Cardiac fibroblast (primary cell): ENCODE data around the gene CCDC33.

Experiments used
- DNase-seq, 2 donors: peaks; one replicate each; pipeline versions ENCODE4 v3.0.0 to v3.0.0-alpha.2; 2010; ENCODE audit warnings: low read depth in 2 of 2
- H3K4me3 ChIP-seq, 2 donors: replicated peaks in 1 of 2; 1 replicate in 1 of 2; 2 replicates in 1 of 2; pipeline ENCODE4 v1.5.1; 2011; ENCODE audit warnings: low read depth in 2 of 2, low read length in 2 of 2, mild to moderate bottlenecking in 2 of 2, moderate library complexity in 1 of 2
- TF ChIP-seq, protein P1 (sequence below): IDR thresholded peaks from one replicate; pipeline ENCODE4 v1.5.1; 2011; ENCODE audit warnings: low read depth, mild to moderate bottlenecking, low read length, inconsistent platforms

CCDC33 gene

DNA sequence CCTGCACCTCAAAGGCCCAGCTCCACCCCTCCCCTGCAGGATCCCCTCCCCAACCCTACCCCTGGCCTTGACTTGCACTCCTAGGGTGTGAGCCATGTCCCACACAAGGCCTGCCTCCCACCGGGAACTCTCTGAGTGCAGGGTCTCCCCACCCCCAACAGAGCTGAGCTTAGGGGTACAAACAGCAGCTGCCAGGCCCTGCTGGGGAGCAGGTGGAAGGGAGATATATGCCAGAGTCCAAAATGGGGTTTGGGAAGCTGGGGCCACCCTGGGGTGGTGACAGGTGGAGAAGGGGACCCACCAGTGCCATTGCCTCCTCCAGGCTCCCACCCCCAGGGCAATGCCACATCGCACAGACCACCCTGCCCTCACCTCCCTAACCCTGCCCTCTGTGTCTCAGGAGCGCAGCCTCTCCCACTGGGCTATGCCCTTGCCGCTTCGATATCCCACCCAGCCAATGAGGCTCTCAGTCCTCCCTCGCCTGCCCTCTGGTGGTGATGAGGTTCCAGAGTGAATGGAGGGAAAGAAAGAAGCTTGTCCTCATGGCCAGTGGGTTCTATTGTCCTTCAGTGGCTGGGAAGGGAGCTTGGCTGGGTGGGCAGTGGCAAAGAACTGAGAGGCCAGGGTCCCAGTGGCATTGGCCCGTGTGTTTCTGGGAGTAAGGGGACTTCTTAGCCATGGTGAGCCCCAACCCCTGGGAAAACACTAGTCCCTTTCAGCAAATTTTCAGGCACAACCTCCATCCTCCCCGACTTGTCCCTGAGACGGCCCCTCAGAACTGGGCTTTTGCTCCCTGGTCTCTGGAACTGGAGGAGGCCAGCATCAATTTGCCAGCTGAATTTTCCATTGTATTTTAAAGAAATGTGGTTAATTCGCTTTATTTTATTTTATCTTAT lies 84.5 kb downstream of the CCDC33 start:
- H3K4me3 ChIP-seq, result no peak overlapping the region
- DNase-seq, result peak; percentile 60 to 69
- TF ChIP-seq, protein P1, sequence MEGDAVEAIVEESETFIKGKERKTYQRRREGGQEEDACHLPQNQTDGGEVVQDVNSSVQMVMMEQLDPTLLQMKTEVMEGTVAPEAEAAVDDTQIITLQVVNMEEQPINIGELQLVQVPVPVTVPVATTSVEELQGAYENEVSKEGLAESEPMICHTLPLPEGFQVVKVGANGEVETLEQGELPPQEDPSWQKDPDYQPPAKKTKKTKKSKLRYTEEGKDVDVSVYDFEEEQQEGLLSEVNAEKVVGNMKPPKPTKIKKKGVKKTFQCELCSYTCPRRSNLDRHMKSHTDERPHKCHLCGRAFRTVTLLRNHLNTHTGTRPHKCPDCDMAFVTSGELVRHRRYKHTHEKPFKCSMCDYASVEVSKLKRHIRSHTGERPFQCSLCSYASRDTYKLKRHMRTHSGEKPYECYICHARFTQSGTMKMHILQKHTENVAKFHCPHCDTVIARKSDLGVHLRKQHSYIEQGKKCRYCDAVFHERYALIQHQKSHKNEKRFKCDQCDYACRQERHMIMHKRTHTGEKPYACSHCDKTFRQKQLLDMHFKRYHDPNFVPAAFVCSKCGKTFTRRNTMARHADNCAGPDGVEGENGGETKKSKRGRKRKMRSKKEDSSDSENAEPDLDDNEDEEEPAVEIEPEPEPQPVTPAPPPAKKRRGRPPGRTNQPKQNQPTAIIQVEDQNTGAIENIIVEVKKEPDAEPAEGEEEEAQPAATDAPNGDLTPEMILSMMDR, result peak; percentile 89

DNA sequence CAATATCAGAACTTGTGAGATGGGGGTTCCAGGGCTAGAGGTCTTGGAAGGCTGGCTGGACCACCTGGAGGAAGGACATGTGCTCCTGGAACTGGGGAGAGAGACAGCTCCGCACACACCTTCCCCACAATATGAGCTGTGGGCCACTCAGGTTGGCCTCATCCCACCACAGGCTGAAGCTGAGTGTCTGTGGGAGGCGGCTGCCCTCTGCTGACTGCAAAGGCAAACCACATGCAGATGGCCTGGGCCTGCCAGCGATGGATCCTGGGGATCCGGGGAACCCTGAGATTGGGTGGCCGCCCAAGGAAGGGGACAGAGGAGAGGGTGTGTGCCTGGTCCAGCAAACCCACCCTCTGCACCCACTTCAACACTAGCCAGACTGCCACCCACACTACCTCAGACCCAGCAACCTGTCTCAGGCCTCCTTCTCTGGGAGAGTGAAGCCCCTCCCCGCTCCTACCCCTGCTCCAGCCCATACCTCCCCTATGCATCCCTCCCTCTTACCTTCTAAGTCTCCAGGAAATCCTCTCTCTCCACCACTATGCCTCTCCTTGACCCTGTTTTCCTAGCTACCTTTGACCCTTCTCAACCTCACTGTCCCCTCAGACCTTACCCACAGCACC lies 86.5 kb downstream of the CCDC33 start:
- TF ChIP-seq, protein P1, result peak; percentile 93
- no peak overlapping the region for H3K4me3 ChIP-seq
- DNase-seq, result peak; percentile 69 to 74

DNA sequence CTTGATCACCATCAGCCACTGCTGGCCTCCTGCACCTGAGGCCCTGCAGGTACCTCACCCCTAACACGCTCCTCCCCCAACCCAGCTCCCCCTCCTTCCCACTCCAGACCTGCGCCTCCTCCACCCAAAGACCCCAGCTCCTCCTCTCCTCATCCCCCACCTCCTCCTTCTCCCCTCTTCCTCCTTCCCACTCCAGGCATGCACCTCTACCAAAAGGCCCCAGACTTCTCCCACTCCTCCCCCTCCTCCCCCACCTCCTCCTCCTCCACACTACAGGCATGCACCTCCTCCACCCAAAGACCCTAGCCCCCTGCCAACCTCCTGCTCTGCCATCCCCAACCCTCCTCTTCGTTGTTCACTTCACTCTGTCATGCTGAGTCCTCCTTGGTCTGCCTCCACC lies 88.6 kb downstream of the CCDC33 start:
- TF ChIP-seq, protein P1, result no peak
- H3K4me3 ChIP-seq, result no peak overlapping the region
- DNase-seq, result no peak

DNA sequence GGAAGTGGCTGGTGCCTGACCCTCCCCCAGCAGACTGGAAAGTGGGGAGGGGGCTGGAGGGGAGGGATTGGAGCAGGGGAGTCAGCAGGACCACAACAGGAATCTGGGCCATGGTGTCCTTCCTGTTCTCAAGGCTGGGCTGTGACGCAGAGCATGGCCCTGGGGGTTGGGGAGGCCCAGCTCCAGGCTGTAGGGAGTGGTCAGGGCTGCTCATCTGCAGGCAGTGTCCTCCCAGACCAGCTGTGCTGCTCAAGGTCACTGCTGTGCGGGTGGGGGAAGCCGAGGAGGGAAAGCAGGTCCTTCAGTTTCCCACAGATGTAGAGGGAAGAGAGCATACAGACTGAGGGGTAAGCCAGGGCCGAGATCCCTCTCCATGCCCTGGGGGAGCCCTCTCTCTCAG lies 90.6 kb downstream of the CCDC33 start:
- peak in 1 of 2 donors; percentile 27 for DNase-seq

DNA sequence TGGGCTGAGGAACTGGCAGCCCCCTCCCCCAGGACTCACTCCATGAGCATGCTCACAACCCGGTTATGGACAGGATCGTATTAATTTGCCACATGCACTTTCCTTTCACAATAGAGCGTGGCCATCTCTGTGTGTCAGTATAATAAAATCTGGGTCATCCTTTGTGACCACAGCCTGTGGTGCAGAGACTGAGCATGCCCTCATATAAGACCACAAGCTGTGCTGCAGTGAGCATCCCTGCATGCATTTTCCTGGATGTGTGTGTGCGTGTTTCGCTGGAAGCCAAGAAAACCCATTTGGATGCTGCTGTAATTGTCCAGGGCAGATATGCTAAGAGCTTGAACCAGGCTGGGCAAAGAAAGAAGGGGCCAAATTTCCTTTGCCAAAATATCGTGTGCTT lies 91.6 kb downstream of the CCDC33 start:
- no peak overlapping the region for H3K4me3 ChIP-seq
- no peak for DNase-seq
- TF ChIP-seq, protein P1, result no peak

More for the DNA sequence above, 90.6 kb downstream of the CCDC33 start:
- TF ChIP-seq, protein P1, result no peak
- no peak overlapping the region for H3K4me3 ChIP-seq

DNA sequence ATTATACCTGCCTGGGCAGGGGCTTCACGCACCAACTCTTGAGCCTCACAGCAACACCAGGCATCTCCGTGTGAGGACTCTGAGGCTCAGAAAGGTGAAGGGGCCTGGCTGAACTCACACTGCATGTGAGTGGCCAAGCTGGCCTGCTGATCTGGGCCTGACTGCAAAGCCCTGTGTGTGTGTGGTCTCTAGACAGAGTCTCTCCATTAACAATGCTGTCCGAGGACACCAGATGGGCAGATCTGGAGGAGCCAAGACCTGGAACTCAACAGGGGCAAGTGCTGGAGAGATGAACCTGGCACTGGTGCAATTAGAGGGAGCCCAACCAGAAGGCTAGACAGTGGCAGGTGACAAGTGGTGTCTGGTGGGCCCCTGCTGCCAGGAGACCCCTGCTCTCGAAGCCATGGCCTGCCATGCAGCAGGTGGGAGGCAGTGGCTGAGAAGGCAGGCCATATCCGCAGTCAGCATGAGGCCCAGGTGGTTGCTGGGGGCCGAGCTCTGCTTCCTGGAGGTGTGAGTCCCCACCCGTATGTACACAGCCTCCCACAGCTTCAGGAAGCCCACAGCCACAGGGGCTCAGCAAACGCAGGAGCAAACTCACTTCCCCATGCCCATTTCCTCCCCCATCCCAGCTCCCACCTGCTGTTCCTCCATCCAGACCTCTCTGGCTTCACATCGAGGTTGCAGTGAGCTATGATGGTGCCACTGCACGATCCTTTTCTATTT lies 92.4 kb downstream of the CCDC33 start:
- TF ChIP-seq, protein P1, result no peak
- no peak overlapping the region for H3K4me3 ChIP-seq
- DNase-seq, result no peak
